DND-41 (cell line): ENCODE measurements around the gene PHF20.

ENCODE experiments used
- ATAC-seq: fragments of 200-7000 bp; cut with Tn5 transposase; 3 replicates; pipeline ENCODE4 v1.9.1; 2021; ENCODE audit warnings: low read depth; ENCODE audit not compliant: insufficient read depth
- DNase-seq: peaks from one replicate; pipeline ENCODE4 v3.0.0-alpha.2; 2020
- H2AFZ ChIP-seq: 2 replicates; pipeline ENCODE4 v1.6.0; 2012; ENCODE audit warnings: low read depth, low read length
- H3K27ac ChIP-seq: 2 replicates; pipeline ENCODE4 v1.5.1; 2012; ENCODE audit warnings: low read length, inconsistent platforms
- H3K27me3 ChIP-seq: fragments of 200-600 bp; sonication (generic); 2 replicates; pipeline ENCODE4 v1.6.0; 2012; ENCODE audit warnings: low read length, mild to moderate bottlenecking, inconsistent platforms; ENCODE audit not compliant: insufficient read depth, poor library complexity
- H3K36me3 ChIP-seq: 2 replicates; pipeline ENCODE4 v1.5.1; 2012; ENCODE audit warnings: low read length, inconsistent platforms; ENCODE audit not compliant: insufficient read depth
- H3K4me1 ChIP-seq: 2 replicates; pipeline ENCODE4 v1.5.1; 2012; ENCODE audit warnings: mild to moderate bottlenecking, low read length; ENCODE audit not compliant: insufficient read depth
- H3K4me2 ChIP-seq: 2 replicates; pipeline ENCODE4 v1.6.0; 2012; ENCODE audit warnings: mild to moderate bottlenecking, moderate library complexity, low read length, inconsistent platforms; ENCODE audit not compliant: insufficient read depth
- H3K4me3 ChIP-seq, 2 experiments: fragments of 200-600 bp in 1 of 2; shearing (Covaris generic) in 1 of 2; 2 replicates each; pipeline ENCODE4 v1.5.1; 2012 to 2016; ENCODE audit warnings: inconsistent platforms in 2 of 2, low read length in 2 of 2, mild to moderate bottlenecking in 2 of 2, low read depth in 1 of 2, moderate library complexity in 1 of 2
- H3K79me2 ChIP-seq: 2 replicates; pipeline ENCODE4 v1.6.0; 2012; ENCODE audit warnings: low read length, inconsistent platforms; ENCODE audit not compliant: insufficient read depth
- H3K9ac ChIP-seq: 2 replicates; pipeline ENCODE4 v1.6.0; 2012; ENCODE audit warnings: low read depth, mild to moderate bottlenecking, inconsistent platforms, low read length, moderate library complexity
- H3K9me3 ChIP-seq: 2 replicates; pipeline ENCODE4 v1.5.1; 2012; ENCODE audit warnings: low read length, moderate library complexity, mild to moderate bottlenecking, inconsistent platforms; ENCODE audit not compliant: insufficient read depth, severe bottlenecking
- H4K20me1 ChIP-seq: 2 replicates; pipeline ENCODE4 v1.6.0; 2012; ENCODE audit warnings: low read length; ENCODE audit not compliant: insufficient read depth
- EZH2 ChIP-seq: IDR thresholded peaks from 3 replicates; pipeline ENCODE4 v1.6.1; 2012; ENCODE audit warnings: borderline replicate concordance, low read depth, mild to moderate bottlenecking, moderate library complexity, low read length, inconsistent platforms; ENCODE audit not compliant: severe bottlenecking
- TF ChIP-seq, protein P1 (sequence below): IDR thresholded peaks from 2 replicates; pipeline ENCODE4 v1.5.1; 2012; ENCODE audit warnings: borderline replicate concordance, low read length, moderate library complexity, mild to moderate bottlenecking; ENCODE audit not compliant: poor library complexity, severe bottlenecking; ENCODE audit errors: extremely low read depth

Gene PHF20

GRCh38 chr20:35820715-35821114 is 48.9 kb downstream of the PHF20 start:
- H3K4me3 ChIP-seq: no peak overlapping the region
- no peak overlapping the region for H3K27ac ChIP-seq
- peaks cover 49% of the 10 kb centered on the region for H3K79me2 ChIP-seq
- no peaks in the 10 kb centered on the region for H3K4me1 ChIP-seq
- no peak for ATAC-seq
- peaks cover 17% of the 10 kb centered on the region; the same call in 1 of the 2 replicates for H3K36me3 ChIP-seq
- DNase-seq: no peak
- no peaks in the 10 kb centered on the region for H3K27me3 ChIP-seq
- H3K9me3 ChIP-seq: no peaks in the 10 kb centered on the region
- no peak for TF ChIP-seq EZH2
- TF ChIP-seq, protein P1, sequence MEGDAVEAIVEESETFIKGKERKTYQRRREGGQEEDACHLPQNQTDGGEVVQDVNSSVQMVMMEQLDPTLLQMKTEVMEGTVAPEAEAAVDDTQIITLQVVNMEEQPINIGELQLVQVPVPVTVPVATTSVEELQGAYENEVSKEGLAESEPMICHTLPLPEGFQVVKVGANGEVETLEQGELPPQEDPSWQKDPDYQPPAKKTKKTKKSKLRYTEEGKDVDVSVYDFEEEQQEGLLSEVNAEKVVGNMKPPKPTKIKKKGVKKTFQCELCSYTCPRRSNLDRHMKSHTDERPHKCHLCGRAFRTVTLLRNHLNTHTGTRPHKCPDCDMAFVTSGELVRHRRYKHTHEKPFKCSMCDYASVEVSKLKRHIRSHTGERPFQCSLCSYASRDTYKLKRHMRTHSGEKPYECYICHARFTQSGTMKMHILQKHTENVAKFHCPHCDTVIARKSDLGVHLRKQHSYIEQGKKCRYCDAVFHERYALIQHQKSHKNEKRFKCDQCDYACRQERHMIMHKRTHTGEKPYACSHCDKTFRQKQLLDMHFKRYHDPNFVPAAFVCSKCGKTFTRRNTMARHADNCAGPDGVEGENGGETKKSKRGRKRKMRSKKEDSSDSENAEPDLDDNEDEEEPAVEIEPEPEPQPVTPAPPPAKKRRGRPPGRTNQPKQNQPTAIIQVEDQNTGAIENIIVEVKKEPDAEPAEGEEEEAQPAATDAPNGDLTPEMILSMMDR: no peak
- H3K4me2 ChIP-seq: no peak overlapping the region
- H2AFZ ChIP-seq: no peak overlapping the region
- H3K9ac ChIP-seq: no peak overlapping the region
- no peaks in the 10 kb centered on the region; the same call in 1 of the 2 replicates for H4K20me1 ChIP-seq

- no peak for ATAC-seq
- peaks cover 58% of the 10 kb centered on the region for H3K79me2 ChIP-seq
- H3K9ac ChIP-seq: no peak overlapping the region
- no peak overlapping the region for H3K4me3 ChIP-seq
- peaks cover 17% of the 10 kb centered on the region; the same call in 1 of the 2 replicates for H3K36me3 ChIP-seq
- DNase-seq: no peak
- no peaks in the 10 kb centered on the region; the same call in 1 of the 2 replicates for H4K20me1 ChIP-seq
- no peak overlapping the region for H2AFZ ChIP-seq
- H3K9me3 ChIP-seq: no peaks in the 10 kb centered on the region
- H3K27ac ChIP-seq: no peak overlapping the region
- TF ChIP-seq, protein P1: no peak
- TF ChIP-seq EZH2: no peak
- H3K4me2 ChIP-seq: no peak overlapping the region
- no peaks in the 10 kb centered on the region for H3K27me3 ChIP-seq
- no peaks in the 10 kb centered on the region for H3K4me1 ChIP-seq
Measured at GRCh38 chr20:35821807-35822242, 50.0 kb downstream of the PHF20 start.

- Histone ChIP-seq H3K27ac (no peak overlapping the region), H2AFZ (no peak overlapping the region), H3K36me3 (peaks cover 17% of the 10 kb centered on the region; the same call in 1 of the 2 replicates), H3K9ac (no peak overlapping the region), H3K4me1 (no peaks in the 10 kb centered on the region), H3K4me3 (no peak overlapping the region), H3K79me2 (peaks cover 59% of the 10 kb centered on the region), H4K20me1 (no peaks in the 10 kb centered on the region; the same call in 1 of the 2 replicates), H3K9me3 (no peaks in the 10 kb centered on the region), H3K4me2 (no peak overlapping the region), H3K27me3 (no peaks in the 10 kb centered on the region)
- TF ChIP-seq, protein P1: no peak
- TF ChIP-seq EZH2: no peak
- no peak for DNase-seq
- no peak for ATAC-seq
Measured at GRCh38 chr20:35823147-35823546, 51.3 kb downstream of the PHF20 start.

GRCh38 chr20:35823937-35824336 is 52.1 kb downstream of the PHF20 start:
- Histone ChIP-seq H2AFZ (no peak overlapping the region), H3K4me3 (no peak overlapping the region), H3K79me2 (peaks cover 67% of the 10 kb centered on the region), H3K4me1 (no peaks in the 10 kb centered on the region), H3K36me3 (peaks cover 13% of the 10 kb centered on the region; the same call in 1 of the 2 replicates), H3K27me3 (no peaks in the 10 kb centered on the region), H3K9ac (no peak overlapping the region), H3K27ac (no peak overlapping the region), H3K4me2 (no peak overlapping the region), H4K20me1 (no peaks in the 10 kb centered on the region; the same call in 1 of the 2 replicates), H3K9me3 (no peaks in the 10 kb centered on the region)
- TF ChIP-seq, protein P1: no peak
- TF ChIP-seq EZH2: no peak
- no peak for DNase-seq
- ATAC-seq: no peak
